Measurements from ENCODE around the gene FMN1.

GRCh38 chr15:32843219-32843815 lies 351.2 kb downstream of the FMN1 start:
- TF ChIP-seq, protein P1, sequence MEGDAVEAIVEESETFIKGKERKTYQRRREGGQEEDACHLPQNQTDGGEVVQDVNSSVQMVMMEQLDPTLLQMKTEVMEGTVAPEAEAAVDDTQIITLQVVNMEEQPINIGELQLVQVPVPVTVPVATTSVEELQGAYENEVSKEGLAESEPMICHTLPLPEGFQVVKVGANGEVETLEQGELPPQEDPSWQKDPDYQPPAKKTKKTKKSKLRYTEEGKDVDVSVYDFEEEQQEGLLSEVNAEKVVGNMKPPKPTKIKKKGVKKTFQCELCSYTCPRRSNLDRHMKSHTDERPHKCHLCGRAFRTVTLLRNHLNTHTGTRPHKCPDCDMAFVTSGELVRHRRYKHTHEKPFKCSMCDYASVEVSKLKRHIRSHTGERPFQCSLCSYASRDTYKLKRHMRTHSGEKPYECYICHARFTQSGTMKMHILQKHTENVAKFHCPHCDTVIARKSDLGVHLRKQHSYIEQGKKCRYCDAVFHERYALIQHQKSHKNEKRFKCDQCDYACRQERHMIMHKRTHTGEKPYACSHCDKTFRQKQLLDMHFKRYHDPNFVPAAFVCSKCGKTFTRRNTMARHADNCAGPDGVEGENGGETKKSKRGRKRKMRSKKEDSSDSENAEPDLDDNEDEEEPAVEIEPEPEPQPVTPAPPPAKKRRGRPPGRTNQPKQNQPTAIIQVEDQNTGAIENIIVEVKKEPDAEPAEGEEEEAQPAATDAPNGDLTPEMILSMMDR (conservative IDR thresholded peaks at IDR 0.05), result no peak
- TF ChIP-seq EZH2 (IDR thresholded peaks at IDR 0.05; ENCODE audit: low read depth), result no peak
